Trophoblast cell (in vitro differentiated cells and primary cell): ENCODE results near the gene CALML5. TPM values are rescaled to one million over a fixed set of nuclear protein-coding genes. Genes with fewer than 3 reads are reported as not detected.

ENCODE experiments used
- DNase-seq, 2 donors: peaks; one replicate each; pipeline ENCODE4 v3.0.0-alpha.2; 2016
- H2AFZ ChIP-seq: 2 replicates; pipeline ENCODE4 v1.6.1; 2013; ENCODE audit warnings: low read length, moderate library complexity, mild to moderate bottlenecking; ENCODE audit not compliant: insufficient read depth, poor library complexity
- H2AK5ac ChIP-seq: 2 replicates; pipeline ENCODE4 v1.6.1; 2013; ENCODE audit warnings: mild to moderate bottlenecking, low read length
- H2BK120ac ChIP-seq: 2 replicates; pipeline ENCODE4 v1.6.1; 2013; ENCODE audit warnings: low read length, mild to moderate bottlenecking, moderate library complexity; ENCODE audit not compliant: insufficient read depth, poor library complexity
- H2BK12ac ChIP-seq: 2 replicates; pipeline ENCODE4 v1.6.1; 2013; ENCODE audit warnings: mild to moderate bottlenecking, low read length, moderate library complexity
- H2BK5ac ChIP-seq: 2 replicates; pipeline ENCODE4 v1.6.1; 2013; ENCODE audit warnings: low read length, low read depth, moderate library complexity, mild to moderate bottlenecking; ENCODE audit not compliant: poor library complexity
- H3K14ac ChIP-seq: 2 replicates; pipeline ENCODE4 v1.6.1; 2013; ENCODE audit warnings: mild to moderate bottlenecking, low read length
- H3K18ac ChIP-seq: 2 replicates; pipeline ENCODE4 v1.6.1; 2013; ENCODE audit warnings: mild to moderate bottlenecking, low read length
- H3K23ac ChIP-seq: 2 replicates; pipeline ENCODE4 v1.6.1; 2013; ENCODE audit warnings: low read length
- H3K27ac ChIP-seq: 2 replicates; pipeline ENCODE4 v1.5.1; 2013; ENCODE audit warnings: low read depth, mild to moderate bottlenecking, inconsistent platforms, low read length, moderate library complexity
- H3K27me3 ChIP-seq: 2 replicates; pipeline ENCODE4 v1.6.1; 2013; ENCODE audit warnings: inconsistent platforms, mild to moderate bottlenecking, low read length, moderate library complexity; ENCODE audit not compliant: insufficient read depth
- H3K36me3 ChIP-seq, 2 experiments: 1 replicate in 1 of 2; 2 replicates in 1 of 2; pipeline ENCODE4 v1.6.1; 2013; ENCODE audit warnings: low read length in 2 of 2, mild to moderate bottlenecking in 2 of 2, moderate library complexity in 1 of 2; ENCODE audit not compliant: insufficient read depth in 2 of 2, control insufficient read depth in 1 of 2
- H3K4ac ChIP-seq: 2 replicates; pipeline ENCODE4 v1.6.1; 2013; ENCODE audit warnings: low read depth, mild to moderate bottlenecking, low read length, moderate library complexity
- H3K4me1 ChIP-seq, 2 experiments: 1 replicate in 1 of 2; 2 replicates in 1 of 2; pipeline ENCODE4 v1.6.1; 2013; ENCODE audit warnings: low read length in 2 of 2, mild to moderate bottlenecking in 2 of 2, moderate library complexity in 1 of 2; ENCODE audit not compliant: insufficient read depth in 2 of 2, control insufficient read depth in 1 of 2
- H3K4me2 ChIP-seq: 2 replicates; pipeline ENCODE4 v1.6.1; 2013; ENCODE audit warnings: inconsistent platforms, mild to moderate bottlenecking, low read length, moderate library complexity
- H3K4me3 ChIP-seq: 2 replicates; pipeline ENCODE4 v1.5.1; 2013; ENCODE audit warnings: mild to moderate bottlenecking, low read depth, low read length, inconsistent platforms
- H3K79me1 ChIP-seq: one replicate; pipeline ENCODE4 v1.6.1; 2013; ENCODE audit warnings: low read length
- H3K79me2 ChIP-seq: 2 replicates; pipeline ENCODE4 v1.6.1; 2013; ENCODE audit warnings: low read length, mild to moderate bottlenecking; ENCODE audit not compliant: control insufficient read depth, insufficient read depth, poor library complexity
- H3K9ac ChIP-seq: 2 replicates; pipeline ENCODE4 v1.6.1; 2013; ENCODE audit warnings: mild to moderate bottlenecking, low read length
- H3K9me3 ChIP-seq: 2 replicates; pipeline ENCODE4 v1.6.1; 2013; ENCODE audit warnings: low read depth, mild to moderate bottlenecking, control low read depth, inconsistent platforms, low read length; ENCODE audit not compliant: insufficient read depth
- H4K12ac ChIP-seq: 2 replicates; pipeline ENCODE4 v1.6.1; 2013; ENCODE audit warnings: low read depth, mild to moderate bottlenecking, low read length, moderate library complexity
- H4K8ac ChIP-seq: 2 replicates; pipeline ENCODE4 v1.6.1; 2013; ENCODE audit warnings: low read depth, mild to moderate bottlenecking, low read length, moderate library complexity
- H4K91ac ChIP-seq: one replicate; pipeline ENCODE4 v1.6.1; 2013; ENCODE audit warnings: low read depth, mild to moderate bottlenecking, low read length, moderate library complexity
- WGBS: extraction: QIAGEN DNeasy Blood & Tissue Kit; methylation state at CpG from one replicate; pipeline ENCODE4 v1.1.7; 2013; ENCODE audit warnings: missing lambda C conversion rate; ENCODE audit not compliant: insufficient read length, insufficient coverage; ENCODE audit errors: extremely low coverage; 5-methylcytosine and 5-hydroxymethylcytosine counted together
- polyA plus RNA-seq: library from polyadenylated mRNA; stranded (reverse); fragments of 200-250 nt; gene quantifications from 2 replicates; pipeline ENCODE4 v1.2.3, GENCODE V29; 2013

Gene CALML5
- polyA plus RNA-seq = 0.07 and 0.14 TPM in 2 replicates

- H3K23ac ChIP-seq = no peak within 1 kb of the TSS
- H2BK5ac ChIP-seq = peak within 1 kb of the TSS; percentile 18
- H3K14ac ChIP-seq = peak within 1 kb of the TSS; percentile 32
- H3K4me2 ChIP-seq = no peak within 1 kb of the TSS
- peak within 1 kb of the TSS; percentile 60 for H2AK5ac ChIP-seq
- H2AFZ ChIP-seq = no peak within 1 kb of the TSS
- no peaks in the 10 kb centered on the region for H3K36me3 ChIP-seq
- peaks cover 29% of the 10 kb centered on the region for H3K79me1 ChIP-seq
- H3K4me3 ChIP-seq = no peak within 1 kb of the TSS
- peaks cover 4% of the 10 kb centered on the region for H3K9me3 ChIP-seq
- peaks cover 2% of the 10 kb centered on the region for H3K79me2 ChIP-seq
- H4K12ac ChIP-seq = no peak within 1 kb of the TSS
- H3K9ac ChIP-seq = no peak within 1 kb of the TSS
- peak within 1 kb of the TSS; percentile 65 for H2BK12ac ChIP-seq
- no peak within 1 kb of the TSS for H3K18ac ChIP-seq
- WGBS = no CpG with 5 or more reads among the region's 10 CpGs
- no peaks in the 10 kb centered on the region for H3K27me3 ChIP-seq
- no peak within 1 kb of the TSS for H3K4ac ChIP-seq
- H4K8ac ChIP-seq = no peak within 1 kb of the TSS
- no peak within 1 kb of the TSS for H3K27ac ChIP-seq
- H2BK120ac ChIP-seq = peak within 1 kb of the TSS; percentile 43
- H4K91ac ChIP-seq = peak within 1 kb of the TSS; percentile 64
- H3K4me1 ChIP-seq = peaks cover 37 to 40% of the 10 kb centered on the region in 2 experiments
- no peak for DNase-seq
Measured at GRCh38 chr10:5499493-5500140, at the start of gene CALML5. CALML5 (minus strand) TSS chr10:5499570; CDS start chr10:5499438, 132 bp downstream.

GRCh38 chr10:5547931-5548660 lies 48.7 kb upstream of the CALML5 start:
- Histone ChIP-seq H3K4me2 (no peak overlapping the region), H3K14ac (peak overlapping the region; percentile 89), H2AK5ac (peak overlapping the region; percentile 89), H3K9ac (peak overlapping the region; percentile 2), H3K79me1 (peaks cover 85% of the 10 kb centered on the region), H4K8ac (peak overlapping the region; percentile 83), H2BK12ac (peak overlapping the region; percentile 99), H3K4ac (peak overlapping the region; percentile 89), H3K36me3 (peaks cover 0 to 2% of the 10 kb centered on the region in 2 experiments), H3K4me1 (peaks cover 70 to 81% of the 10 kb centered on the region in 2 experiments), H4K12ac (peak overlapping the region; percentile 21), H3K9me3 (no peaks in the 10 kb centered on the region), H2BK5ac (peak overlapping the region; percentile 93), H2BK120ac (peak overlapping the region; percentile 100), H3K4me3 (no peak overlapping the region), H3K18ac (peak overlapping the region; percentile 57), H3K23ac (no peak overlapping the region), H3K79me2 (peaks cover 35% of the 10 kb centered on the region), H3K27ac (peak overlapping the region; percentile 98), H4K91ac (peak overlapping the region; percentile 100), H3K27me3 (no peaks in the 10 kb centered on the region), H2AFZ (peak overlapping the region; percentile 37)
- no CpG with 5 or more reads among the region's 16 CpGs for WGBS
- peak in 1 of 2 donors; percentile 57 for DNase-seq

GRCh38 chr10:5547681-5547930 lies 48.2 kb upstream of the CALML5 start:
- peak overlapping the region; percentile 21 for H2AFZ ChIP-seq
- WGBS = no CpG with 5 or more reads among the region's 4 CpGs
- H3K9ac ChIP-seq = no peak overlapping the region
- H3K27ac ChIP-seq = peak overlapping the region; percentile 98
- H3K23ac ChIP-seq = no peak overlapping the region
- H4K8ac ChIP-seq = peak overlapping the region; percentile 83
- H3K4ac ChIP-seq = peak overlapping the region; percentile 89
- peak overlapping the region; percentile 100 for H4K91ac ChIP-seq
- DNase-seq = peak in 1 of 2 donors; percentile 46
- H3K27me3 ChIP-seq = no peaks in the 10 kb centered on the region
- H2AK5ac ChIP-seq = peak overlapping the region; percentile 89
- peaks cover 80% of the 10 kb centered on the region for H3K79me1 ChIP-seq
- peak overlapping the region; percentile 57 for H3K18ac ChIP-seq
- peaks cover 35% of the 10 kb centered on the region for H3K79me2 ChIP-seq
- peak overlapping the region; percentile 21 for H4K12ac ChIP-seq
- H2BK120ac ChIP-seq = peak overlapping the region; percentile 100
- peaks cover 0 to 2% of the 10 kb centered on the region in 2 experiments for H3K36me3 ChIP-seq
- peak overlapping the region; percentile 93 for H2BK5ac ChIP-seq
- peak overlapping the region; percentile 89 for H3K14ac ChIP-seq
- H3K4me1 ChIP-seq = peaks cover 65 to 76% of the 10 kb centered on the region in 2 experiments
- no peak overlapping the region for H3K4me3 ChIP-seq
- H3K9me3 ChIP-seq = no peaks in the 10 kb centered on the region
- peak overlapping the region; percentile 99 for H2BK12ac ChIP-seq
- no peak overlapping the region for H3K4me2 ChIP-seq

GRCh38 chr10:5546891-5547680 lies 47.7 kb upstream of the CALML5 start:
- H3K79me2 ChIP-seq = peaks cover 32% of the 10 kb centered on the region
- H3K4me2 ChIP-seq = no peak overlapping the region
- peak overlapping the region; percentile 100 for H4K91ac ChIP-seq
- H3K4me3 ChIP-seq = no peak overlapping the region
- peak; percentile 64 to 80 for DNase-seq
- H2BK12ac ChIP-seq = peak overlapping the region; percentile 99
- H3K36me3 ChIP-seq = peaks cover 0 to 2% of the 10 kb centered on the region in 2 experiments
- H2AK5ac ChIP-seq = peak overlapping the region; percentile 97
- H3K4me1 ChIP-seq = peaks cover 60 to 71% of the 10 kb centered on the region in 2 experiments
- WGBS = no CpG with 5 or more reads among the region's 7 CpGs
- H3K18ac ChIP-seq = peak overlapping the region; percentile 57
- peak overlapping the region; percentile 89 for H3K14ac ChIP-seq
- H3K23ac ChIP-seq = no peak overlapping the region
- H3K9ac ChIP-seq = no peak overlapping the region
- peak overlapping the region; percentile 20 for H4K12ac ChIP-seq
- H3K27ac ChIP-seq = peak overlapping the region; percentile 98
- H3K79me1 ChIP-seq = peaks cover 75% of the 10 kb centered on the region
- peak overlapping the region; percentile 20 for H2AFZ ChIP-seq
- H2BK5ac ChIP-seq = peak overlapping the region; percentile 93
- H3K9me3 ChIP-seq = no peaks in the 10 kb centered on the region
- peak overlapping the region; percentile 83 for H4K8ac ChIP-seq
- H3K4ac ChIP-seq = peak overlapping the region; percentile 89
- H2BK120ac ChIP-seq = peak overlapping the region; percentile 100
- H3K27me3 ChIP-seq = no peaks in the 10 kb centered on the region
